OCI-LY7 (cell line): ENCODE data around the gene TPM4.

Experiments used
- CTCF ChIP-seq: fragments of 200-600 bp; sonication (generic); conservative IDR thresholded peaks from 2 replicates; pipeline ENCODE4 v1.5.1; 2014; ENCODE audit warnings: mild to moderate bottlenecking, antibody characterized with exemption, low read length, moderate library complexity, mixed read lengths
- EZH2phosphoT487 ChIP-seq: fragments of 200-600 bp; sonication (generic); IDR thresholded peaks from 2 replicates; pipeline ENCODE4 v1.6.1; 2018; ENCODE audit warnings: low read depth, borderline replicate concordance, mild to moderate bottlenecking, mixed run types, antibody characterized with exemption, low read length, moderate library complexity, mixed read lengths

- TF ChIP-seq CTCF (no peak), EZH2phosphoT487 (no peak)
Observed at GRCh38 chr19:16040642-16041041, 35.7 kb upstream of the TPM4 start.
